A549 (cell line): ENCODE results near the gene ADCY3. TPM values are rescaled to one million over a fixed set of nuclear protein-coding genes. Genes with fewer than 3 reads are reported as not detected.

ENCODE experiments used
- ATAC-seq, 2 experiments: fragments of 200-7000 bp in 1 of 2; fragments of >200 bp in 1 of 2; cut with Nextera tagmentation in 1 of 2; cut with Tn5 transposase in 1 of 2; 3 replicates each; pipeline versions ENCODE4 v1.8.0 to v1.9.1; 2018 to 2020; ENCODE audit warnings: mild to moderate bottlenecking in 1 of 2, moderate library complexity in 1 of 2
- CTCF ChIA-PET: fragments of 300-600 bp; sonication (Branson Sonifier 250); formaldehyde crosslinking; extraction: SDS; loops from one replicate; lab custom pipeline; 2021; ENCODE audit warnings: antibody characterized with exemption, inconsistent platforms; lab: Yijun Ruan, JAX
- POLR2A ChIA-PET: fragments of 350-600 bp; formaldehyde crosslinking; extraction: SDS; loops from one replicate; lab custom pipeline; 2021; ENCODE audit warnings: antibody characterized with exemption, inconsistent platforms; lab: Yijun Ruan, JAX
- DNase-seq, 2 experiments: peaks; one replicate each; pipeline versions ENCODE4 v3.0.0 to v3.0.0-alpha.2; 2011 to 2016; ENCODE audit warnings: low read depth in 1 of 2, low spot score in 1 of 2
- FAIRE-seq: peaks from 2 replicates; lab custom pipeline; 2011; peaks lifted over from hg19 to GRCh38; lab: Jason Lieb, UNC
- H3K27ac ChIP-seq, 2 experiments: fragments of >200 bp; sonication (Bioruptor Twin); formaldehyde crosslinking; 3 replicates each; pipeline ENCODE4 v1.5.1; 2016 to 2017
- H3K4me1 ChIP-seq: fragments of >200 bp; sonication (Bioruptor Twin); formaldehyde crosslinking; 3 replicates; pipeline ENCODE4 v1.6.1; 2016
- H3K4me2 ChIP-seq: fragments of >200 bp; sonication (Bioruptor Twin); formaldehyde crosslinking; 3 replicates; pipeline ENCODE4 v1.6.1; 2016
- H3K4me3 ChIP-seq: fragments of >200 bp; sonication (Bioruptor Twin); formaldehyde crosslinking; 3 replicates; pipeline ENCODE4 v1.5.1; 2016
- H3K9me3 ChIP-seq: fragments of >200 bp; sonication (Bioruptor Twin); formaldehyde crosslinking; 3 replicates; pipeline ENCODE4 v1.6.1; 2016
- CBX8 ChIP-seq: fragments of 200-600 bp; sonication (generic); IDR thresholded peaks from 2 replicates; pipeline ENCODE4 v1.6.1; 2016
- CEBPB ChIP-seq, 2 experiments: fragments of >200 bp in 1 of 2; sonication (Bioruptor Twin) in 1 of 2; formaldehyde crosslinking in 1 of 2; IDR thresholded peaks; 2 replicates each; pipeline ENCODE4 v1.6.1; 2012 to 2016
- CHD4 ChIP-seq: fragments of 200-600 bp; sonication (generic); IDR thresholded peaks from 2 replicates; pipeline ENCODE4 v1.6.1; 2016; ENCODE audit warnings: antibody characterized with exemption, mild to moderate bottlenecking, borderline replicate concordance
- EHF ChIP-seq: fragments of 250-450 bp; sonication (Bioruptor Pico); IDR thresholded peaks from 2 replicates; pipeline ENCODE4 v1.5.0; 2020; ENCODE audit warnings: mild to moderate bottlenecking
- EP300 ChIP-seq, 2 experiments: fragments of >200 bp; sonication (Bioruptor Twin); formaldehyde crosslinking; IDR thresholded peaks; 2 replicates in 1 of 2; 3 replicates in 1 of 2; pipeline ENCODE4 v1.6.1; 2016 to 2017
- ESRRA ChIP-seq: fragments of 150-350 bp; IDR thresholded peaks from 2 replicates; pipeline ENCODE4 v1.6.1; 2014; ENCODE audit warnings: mild to moderate bottlenecking, low read length, borderline replicate concordance
- FOSB ChIP-seq: fragments of 250-450 bp; sonication (Bioruptor Pico); IDR thresholded peaks from 2 replicates; pipeline ENCODE4 v1.5.0; 2020; ENCODE audit warnings: mild to moderate bottlenecking, moderate library complexity
- FOXS1 ChIP-seq: fragments of 250-450 bp; sonication (Bioruptor Pico); IDR thresholded peaks from 2 replicates; pipeline ENCODE4 v1.5.0; 2020; ENCODE audit warnings: mild to moderate bottlenecking, moderate library complexity
- GATA3 ChIP-seq: IDR thresholded peaks from 2 replicates; pipeline ENCODE4 v1.6.1; 2012; ENCODE audit warnings: borderline replicate concordance
- HOXA7 ChIP-seq: fragments of 250-450 bp; sonication (Bioruptor Pico); IDR thresholded peaks from 2 replicates; pipeline ENCODE4 v1.5.0; 2020; ENCODE audit warnings: mild to moderate bottlenecking, moderate library complexity
- HOXB5 ChIP-seq: fragments of 250-450 bp; sonication (Bioruptor Pico); IDR thresholded peaks from 2 replicates; pipeline ENCODE4 v1.5.0; 2020; ENCODE audit warnings: mild to moderate bottlenecking, moderate library complexity
- JUN ChIP-seq, 2 experiments: fragments of >200 bp; sonication (Bioruptor Twin); formaldehyde crosslinking; IDR thresholded peaks; 2 replicates in 1 of 2; 3 replicates in 1 of 2; pipeline ENCODE4 v1.6.1; 2016 to 2017
- KDM1A ChIP-seq: fragments of 200-600 bp; sonication (generic); IDR thresholded peaks from 2 replicates; pipeline ENCODE4 v1.6.1; 2016; ENCODE audit warnings: low read depth, mild to moderate bottlenecking
- MAFK ChIP-seq: fragments of 450-650 bp; IDR thresholded peaks from 2 replicates; pipeline ENCODE4 v1.6.1; 2014; ENCODE audit not compliant: partially characterized antibody
- MAX ChIP-seq: IDR thresholded peaks from 2 replicates; pipeline ENCODE4 v1.6.1; 2012
- MAZ ChIP-seq: fragments of 150-350 bp; IDR thresholded peaks from 2 replicates; pipeline ENCODE4 v1.6.1; 2014; ENCODE audit warnings: antibody characterized with exemption, low read depth, low read length, borderline replicate concordance
- RCOR1 ChIP-seq: fragments of 150-350 bp; IDR thresholded peaks from 2 replicates; pipeline ENCODE4 v1.6.1; 2014; ENCODE audit warnings: antibody characterized with exemption, low read length, low read depth
- RFX5 ChIP-seq: fragments of 450-650 bp; IDR thresholded peaks from 2 replicates; pipeline ENCODE4 v1.7.1; 2014; ENCODE audit warnings: antibody characterized with exemption, mild to moderate bottlenecking, moderate library complexity
- TP53 ChIP-seq: fragments of 250-450 bp; sonication (Bioruptor Pico); IDR thresholded peaks from 2 replicates; pipeline ENCODE4 v1.5.0; 2021; ENCODE audit warnings: mild to moderate bottlenecking, moderate library complexity
- USF2 ChIP-seq: fragments of 450-650 bp; IDR thresholded peaks from 2 replicates; pipeline ENCODE4 v1.6.1; 2014; ENCODE audit warnings: antibody characterized with exemption
- ZNF302 ChIP-seq: fragments of 250-450 bp; sonication (Bioruptor Pico); IDR thresholded peaks from 2 replicates; pipeline ENCODE4 v1.9.0; 2021; ENCODE audit warnings: inconsistent platforms, mild to moderate bottlenecking, moderate library complexity
- ZSCAN20 ChIP-seq: fragments of 250-450 bp; sonication (Bioruptor Pico); IDR thresholded peaks from 2 replicates; pipeline ENCODE4 v1.8.0; 2022; ENCODE audit warnings: mild to moderate bottlenecking, moderate library complexity
- WGBS: methylation state at CpG from one replicate; pipeline ENCODE4 v1.1.6; 2017; ENCODE audit errors: missing lambda C conversion rate; 5-methylcytosine and 5-hydroxymethylcytosine counted together
- polyA plus RNA-seq, 4 experiments: library from polyadenylated mRNA; depleted of rRNA in 3 of 4; stranded (reverse); fragments of >200 nt; fragmentation: RNase III in 1 of 4; extraction: RNeasy Plus Mini Kit Qiagen cat#74134 plus additional on column Dnase treatment in 1 of 4; gene quantifications; 2 replicates in 3 of 4; 3 replicates in 1 of 4; pipeline ENCODE4 v1.2.3, GENCODE V29; 2011 to 2017
- TF ChIP-seq, protein P1 (sequence below): fragments of 150-350 bp; IDR thresholded peaks from 2 replicates; pipeline ENCODE4 v1.6.1; 2014; ENCODE audit warnings: low read depth, mild to moderate bottlenecking, low read length
- TF ChIP-seq, protein P2 (sequence below): fragments of 250-450 bp; sonication (Bioruptor Pico); IDR thresholded peaks from 2 replicates; pipeline ENCODE4 v1.5.0; 2021; ENCODE audit warnings: mild to moderate bottlenecking, moderate library complexity, borderline replicate concordance

The ADCY3 gene
- polyA plus RNA-seq, 2 of the 4 experiments (the other 2 are of a cell fraction): 37.4 to 65.4 TPM

- Histone ChIP-seq H3K4me1 (no peaks in the 10 kb centered on the region), H3K4me3 (no peak overlapping the region), H3K4me2 (no peak overlapping the region), H3K27ac (no peak overlapping the region), H3K9me3 (peaks cover 18% of the 10 kb centered on the region)
- FAIRE-seq: no peak
- ATAC-seq: no peak
- TF ChIP-seq HOXA7 (CRISPR knock-in tag) (no peak), GATA3 (no peak), RFX5 (no peak)
- TF ChIP-seq, protein P1, sequence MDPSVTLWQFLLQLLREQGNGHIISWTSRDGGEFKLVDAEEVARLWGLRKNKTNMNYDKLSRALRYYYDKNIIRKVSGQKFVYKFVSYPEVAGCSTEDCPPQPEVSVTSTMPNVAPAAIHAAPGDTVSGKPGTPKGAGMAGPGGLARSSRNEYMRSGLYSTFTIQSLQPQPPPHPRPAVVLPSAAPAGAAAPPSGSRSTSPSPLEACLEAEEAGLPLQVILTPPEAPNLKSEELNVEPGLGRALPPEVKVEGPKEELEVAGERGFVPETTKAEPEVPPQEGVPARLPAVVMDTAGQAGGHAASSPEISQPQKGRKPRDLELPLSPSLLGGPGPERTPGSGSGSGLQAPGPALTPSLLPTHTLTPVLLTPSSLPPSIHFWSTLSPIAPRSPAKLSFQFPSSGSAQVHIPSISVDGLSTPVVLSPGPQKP: no peak
- ChIA-PET CTCF (interaction anchor here (1.0 to 2.9 kb wide), 4 partner anchors 9 to 547 kb away, joined by 3 to 13 read pairs (median 4); no protein-coding TSS in a partner anchor), POLR2A (no interaction called here)
- DNase-seq: no peak
- WGBS: 92% methylated on average over 1 of the region's 1 CpG
These were observed 37.2 kb upstream of the ADCY3 start for GRCh38 chr2:24957221-24957620.

GRCh38 chr2:24955921-24956320 lies 35.9 kb upstream of the ADCY3 start:
- ChIA-PET CTCF (interaction anchor here (1.3 to 1.4 kb wide), 2 partner anchors 11 to 19 kb away, joined by 3 read pairs; no protein-coding TSS in a partner anchor), POLR2A (no interaction called here)
- no peak for TF ChIP-seq EP300 (IDR thresholded peaks at IDR 0.05)
- TF ChIP-seq GATA3: no peak
- TF ChIP-seq ZNF302 (CRISPR knock-in tag): no peak
- TF ChIP-seq HOXB5: no peak
- no peak for TF ChIP-seq FOSB (CRISPR knock-in tag)
- TF ChIP-seq FOXS1 (CRISPR knock-in tag): no peak
- no peak for TF ChIP-seq MAZ
- no peak for TF ChIP-seq CBX8
- TF ChIP-seq, protein P2, sequence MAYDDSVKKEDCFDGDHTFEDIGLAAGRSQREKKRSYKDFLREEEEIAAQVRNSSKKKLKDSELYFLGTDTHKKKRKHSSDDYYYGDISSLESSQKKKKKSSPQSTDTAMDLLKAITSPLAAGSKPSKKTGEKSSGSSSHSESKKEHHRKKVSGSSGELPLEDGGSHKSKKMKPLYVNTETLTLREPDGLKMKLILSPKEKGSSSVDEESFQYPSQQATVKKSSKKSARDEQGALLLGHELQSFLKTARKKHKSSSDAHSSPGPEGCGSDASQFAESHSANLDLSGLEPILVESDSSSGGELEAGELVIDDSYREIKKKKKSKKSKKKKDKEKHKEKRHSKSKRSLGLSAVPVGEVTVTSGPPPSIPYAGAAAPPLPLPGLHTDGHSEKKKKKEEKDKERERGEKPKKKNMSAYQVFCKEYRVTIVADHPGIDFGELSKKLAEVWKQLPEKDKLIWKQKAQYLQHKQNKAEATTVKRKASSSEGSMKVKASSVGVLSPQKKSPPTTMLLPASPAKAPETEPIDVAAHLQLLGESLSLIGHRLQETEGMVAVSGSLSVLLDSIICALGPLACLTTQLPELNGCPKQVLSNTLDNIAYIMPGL (CRISPR knock-in tag): no peak
- no peak for TF ChIP-seq KDM1A
- TF ChIP-seq MAFK: no peak
- no peak for TF ChIP-seq ZSCAN20
- TF ChIP-seq TP53: no peak
- no peak for ATAC-seq
- peaks cover 18% of the 10 kb centered on the region for H3K9me3 ChIP-seq
- no peak overlapping the region for H3K4me3 ChIP-seq
- H3K4me2 ChIP-seq: no peak overlapping the region
- H3K27ac ChIP-seq: no peak overlapping the region
- no peaks in the 10 kb centered on the region for H3K4me1 ChIP-seq
- FAIRE-seq: no peak
- DNase-seq: no peak

DNA sequence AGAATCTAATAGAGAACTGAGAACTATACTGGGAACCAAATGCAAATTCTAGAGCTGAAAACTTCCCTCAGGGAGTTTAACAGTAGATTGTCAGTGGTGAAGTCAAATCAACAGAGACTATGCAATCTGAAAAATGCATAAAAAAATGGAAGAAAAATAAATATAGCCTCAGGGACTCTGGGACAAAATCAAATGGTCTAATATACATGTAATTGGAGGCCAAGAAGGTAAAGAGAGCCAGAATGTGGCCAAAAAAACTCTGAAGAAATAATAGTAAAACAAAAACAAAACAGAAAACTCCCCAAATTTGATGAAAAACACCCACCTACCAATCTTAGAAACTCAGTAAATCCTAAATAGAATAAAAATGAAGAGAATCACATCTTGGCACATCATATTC lies 35.2 kb upstream of the ADCY3 start:
- no peak for FAIRE-seq
- no peak overlapping the region for H3K4me2 ChIP-seq
- H3K9me3 ChIP-seq: peaks cover 18% of the 10 kb centered on the region
- no peak for DNase-seq
- CTCF ChIA-PET: interaction anchor here (1.1 to 1.4 kb wide), 3 partner anchors 10 to 20 kb away, joined by 3 read pairs; no protein-coding TSS in a partner anchor
- no peak overlapping the region for H3K4me3 ChIP-seq
- H3K4me1 ChIP-seq: no peaks in the 10 kb centered on the region
- H3K27ac ChIP-seq: no peak overlapping the region
- ATAC-seq: no peak
- TF ChIP-seq, protein P2 (CRISPR knock-in tag): no peak
- TF ChIP-seq RFX5 (no peak), MAX (no peak), ESRRA (no peak), FOXS1 (CRISPR knock-in tag) (no peak), CEBPB (IDR thresholded peaks at IDR 0.05) (no peak), CHD4 (no peak), JUN (IDR thresholded peaks at IDR 0.05) (no peak), RCOR1 (no peak), HOXA7 (CRISPR knock-in tag) (no peak), EP300 (IDR thresholded peaks at IDR 0.05) (no peak), EHF (CRISPR knock-in tag) (no peak), USF2 (no peak)
- TF ChIP-seq, all 56 proteins: peak for 0
- POLR2A ChIA-PET: no interaction called here
